Astrocyte of the spinal cord (primary cell): ENCODE results near the gene EEFSEC.

Source experiments
- DNase-seq: peaks from one replicate; pipeline ENCODE4 v3.0.0; 2011; ENCODE audit warnings: low read depth, low spot score
- H3K4me3 ChIP-seq: 2 replicates; pipeline ENCODE4 v1.5.1; 2011; ENCODE audit warnings: low read depth, mild to moderate bottlenecking, low read length, moderate library complexity
- in situ Hi-C: cut with HindIII; loops from 2 replicates; pipeline ENCODE4 v1.10.0; 2017; ENCODE audit warnings: low sequenced_read_pairs
- TF ChIP-seq, protein P1 (sequence below): IDR thresholded peaks from 2 replicates; pipeline ENCODE4 v1.5.1; 2012; ENCODE audit warnings: low read depth, mild to moderate bottlenecking, low read length, inconsistent platforms

Gene EEFSEC

DNA sequence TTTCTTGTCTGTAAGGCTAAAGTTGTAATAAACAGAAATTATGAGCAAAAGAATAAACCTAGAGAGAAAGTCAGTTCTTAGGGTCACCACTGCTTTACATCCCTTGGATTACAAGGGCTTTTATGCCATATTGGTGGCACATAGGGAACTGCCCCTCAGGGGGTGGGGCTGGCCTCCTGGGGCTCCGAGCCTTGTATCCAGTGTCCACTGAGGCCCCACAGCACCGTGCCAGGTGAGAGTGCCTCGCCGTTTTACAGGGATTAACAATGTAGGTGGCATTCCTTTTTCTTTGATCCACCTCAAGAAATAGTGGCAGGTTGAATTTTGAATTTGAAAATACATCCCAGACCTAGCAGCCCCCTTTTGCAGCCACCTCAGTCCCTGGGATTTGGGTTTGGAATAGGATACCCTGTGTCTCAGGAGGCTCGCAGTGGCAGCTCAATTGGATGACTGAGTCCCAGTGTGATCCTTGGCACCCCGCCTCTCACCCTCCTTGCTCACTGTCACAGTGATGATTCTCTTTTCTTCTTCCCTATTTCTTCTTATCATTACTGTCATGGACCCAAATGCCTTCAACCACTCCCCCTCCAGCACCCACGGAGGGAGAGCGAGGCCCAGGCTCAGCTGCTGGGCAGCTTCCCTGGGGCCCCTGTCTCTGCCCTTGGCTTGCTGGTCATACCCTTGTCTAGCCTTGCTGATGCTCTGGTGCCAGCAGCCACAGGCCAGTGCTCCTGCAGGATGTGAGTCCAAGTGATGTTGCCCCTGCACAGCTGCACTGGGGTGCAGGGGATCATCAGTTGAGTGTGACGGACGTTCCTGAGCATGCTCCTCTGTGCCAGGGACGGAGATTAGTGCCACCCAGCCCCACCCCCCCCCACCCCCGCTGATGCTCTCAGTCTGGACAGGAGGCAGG, 175.5 kb downstream of the EEFSEC start:
- DNase-seq, result no peak
- in situ Hi-C loops, result no loop called here
- TF ChIP-seq, protein P1, sequence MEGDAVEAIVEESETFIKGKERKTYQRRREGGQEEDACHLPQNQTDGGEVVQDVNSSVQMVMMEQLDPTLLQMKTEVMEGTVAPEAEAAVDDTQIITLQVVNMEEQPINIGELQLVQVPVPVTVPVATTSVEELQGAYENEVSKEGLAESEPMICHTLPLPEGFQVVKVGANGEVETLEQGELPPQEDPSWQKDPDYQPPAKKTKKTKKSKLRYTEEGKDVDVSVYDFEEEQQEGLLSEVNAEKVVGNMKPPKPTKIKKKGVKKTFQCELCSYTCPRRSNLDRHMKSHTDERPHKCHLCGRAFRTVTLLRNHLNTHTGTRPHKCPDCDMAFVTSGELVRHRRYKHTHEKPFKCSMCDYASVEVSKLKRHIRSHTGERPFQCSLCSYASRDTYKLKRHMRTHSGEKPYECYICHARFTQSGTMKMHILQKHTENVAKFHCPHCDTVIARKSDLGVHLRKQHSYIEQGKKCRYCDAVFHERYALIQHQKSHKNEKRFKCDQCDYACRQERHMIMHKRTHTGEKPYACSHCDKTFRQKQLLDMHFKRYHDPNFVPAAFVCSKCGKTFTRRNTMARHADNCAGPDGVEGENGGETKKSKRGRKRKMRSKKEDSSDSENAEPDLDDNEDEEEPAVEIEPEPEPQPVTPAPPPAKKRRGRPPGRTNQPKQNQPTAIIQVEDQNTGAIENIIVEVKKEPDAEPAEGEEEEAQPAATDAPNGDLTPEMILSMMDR, result no peak
- H3K4me3 ChIP-seq, result no peak overlapping the region

- no peak for DNase-seq
- no peak overlapping the region for H3K4me3 ChIP-seq
- in situ Hi-C loops, result no loop called here
- TF ChIP-seq, protein P1, result no peak
Observed at GRCh38 chr3:128329491-128330213, 176.4 kb downstream of the EEFSEC start.

GRCh38 chr3:128330214-128330842, 177.0 kb downstream of the EEFSEC start:
- in situ Hi-C loops, result no loop called here
- TF ChIP-seq, protein P1, result no peak
- no peak overlapping the region for H3K4me3 ChIP-seq
- DNase-seq, result no peak

- no peak overlapping the region for H3K4me3 ChIP-seq
- TF ChIP-seq, protein P1, result no peak
- in situ Hi-C loops, result no loop called here
- no peak for DNase-seq
Observed at GRCh38 chr3:128334086-128334645, 180.9 kb downstream of the EEFSEC start.

DNA sequence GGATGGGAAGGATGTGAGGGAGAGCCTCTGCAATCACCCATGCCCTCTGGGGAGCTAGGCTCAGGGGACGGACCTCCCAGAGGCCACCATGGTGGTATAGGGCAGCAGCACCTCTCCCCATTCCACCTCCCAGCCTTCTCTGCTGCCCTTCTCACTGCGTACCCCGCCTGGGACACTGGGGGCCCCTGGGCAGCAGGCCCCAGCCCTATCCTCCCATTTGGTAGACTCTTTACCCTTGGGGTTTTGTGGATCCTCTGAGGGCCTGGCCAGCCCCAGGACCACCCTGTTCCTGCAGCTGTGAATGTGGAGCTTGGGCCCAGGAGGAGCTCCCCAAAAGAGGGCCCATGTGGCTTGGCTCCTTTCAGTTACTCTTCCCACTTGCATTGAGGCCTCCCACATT, 181.5 kb downstream of the EEFSEC start:
- in situ Hi-C loops, result no loop called here
- DNase-seq, result no peak

More for the DNA sequence above, 181.5 kb downstream of the EEFSEC start:
- TF ChIP-seq, protein P1, result no peak
- no peak overlapping the region for H3K4me3 ChIP-seq
